HG03521 (cell line): Measurements from ENCODE around the gene TSHZ2.

Experiments
- ATAC-seq: cut with Tn5 transposase; IDR thresholded peaks from one replicate; pipeline ENCODE4 v1.9.1; 2021; ENCODE audit warnings: mild to moderate bottlenecking, moderate library complexity; ENCODE audit not compliant: unreplicated experiment

Gene TSHZ2

DNA sequence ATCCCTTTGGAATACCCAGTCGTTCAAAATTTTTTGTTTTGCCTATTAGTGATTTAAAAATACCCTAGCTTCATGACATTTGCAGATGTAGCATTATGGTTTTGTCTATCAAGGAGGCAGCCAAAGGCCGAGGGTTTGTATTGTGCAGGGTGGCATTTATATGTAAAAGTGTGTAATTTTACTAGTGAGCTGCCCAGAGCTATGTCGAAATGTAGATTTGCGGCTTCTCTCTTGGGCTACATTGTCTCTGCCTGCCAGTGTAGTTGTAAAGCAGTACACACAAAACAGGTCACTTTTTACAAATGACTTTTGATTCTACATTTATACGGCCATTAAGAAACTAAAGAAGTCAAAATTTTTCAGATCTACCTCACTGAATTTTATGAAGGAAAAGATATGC is 87.7 kb downstream of the TSHZ2 start:
- no peak for ATAC-seq

GRCh38 chr20:53061192-53062108 is 89.3 kb downstream of the TSHZ2 start:
- ATAC-seq = no peak

DNA sequence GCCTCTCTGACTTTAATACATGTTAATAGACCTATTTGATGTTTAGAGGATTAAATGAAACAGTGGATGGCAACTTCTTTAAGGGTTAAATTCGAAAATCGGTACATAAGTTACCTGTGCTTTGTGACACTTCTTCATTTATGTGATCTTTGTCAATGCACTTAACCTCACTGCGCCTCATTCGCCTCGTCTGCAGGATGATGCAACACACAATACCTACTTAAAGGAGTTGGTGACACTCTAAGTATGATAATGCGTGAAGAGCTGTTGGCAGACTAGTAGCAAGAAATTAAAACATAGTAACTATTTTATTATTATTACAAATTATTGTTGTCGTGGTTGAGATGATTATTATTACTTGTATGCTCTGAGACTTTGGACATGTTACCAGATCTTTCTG is 92.8 kb downstream of the TSHZ2 start:
- no peak for ATAC-seq

DNA sequence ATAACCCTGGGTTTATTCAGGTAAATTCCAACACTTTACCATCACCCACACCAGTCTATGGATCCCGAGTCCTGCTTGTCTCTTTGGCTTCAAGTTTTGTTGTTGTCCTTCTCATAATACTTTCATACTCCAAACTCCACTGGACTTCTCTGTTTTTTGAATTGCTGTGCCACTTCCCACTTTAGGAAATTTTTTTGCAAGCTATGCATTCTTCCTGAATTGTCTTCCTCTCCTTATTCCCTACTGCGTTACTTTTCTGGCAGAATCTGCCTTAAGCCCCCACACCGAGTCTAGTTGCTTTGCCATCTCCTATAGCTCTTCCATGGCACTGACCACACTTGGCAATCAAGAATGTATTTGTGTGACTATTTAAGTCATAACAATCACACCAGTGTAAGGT is 96.1 kb downstream of the TSHZ2 start:
- ATAC-seq = no peak

DNA sequence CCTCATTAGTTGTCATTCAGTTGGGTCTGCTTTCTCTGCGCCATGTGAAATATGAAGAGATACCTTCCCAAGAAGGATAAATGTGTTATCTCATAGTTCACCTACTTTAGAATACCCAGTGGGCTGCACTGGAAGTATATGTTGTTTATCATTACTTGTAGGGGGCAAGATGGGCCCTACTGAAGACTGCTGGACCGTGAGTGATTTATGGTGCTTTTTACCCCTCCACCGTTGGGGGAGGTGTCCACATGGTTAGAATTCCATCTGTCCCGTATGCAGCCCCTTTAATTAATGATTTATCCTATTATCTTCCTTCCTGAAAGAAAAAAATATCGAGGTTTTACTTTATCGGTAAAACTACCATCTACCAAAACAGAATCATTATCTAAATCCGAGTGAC is 97.0 kb downstream of the TSHZ2 start:
- ATAC-seq = no peak

DNA sequence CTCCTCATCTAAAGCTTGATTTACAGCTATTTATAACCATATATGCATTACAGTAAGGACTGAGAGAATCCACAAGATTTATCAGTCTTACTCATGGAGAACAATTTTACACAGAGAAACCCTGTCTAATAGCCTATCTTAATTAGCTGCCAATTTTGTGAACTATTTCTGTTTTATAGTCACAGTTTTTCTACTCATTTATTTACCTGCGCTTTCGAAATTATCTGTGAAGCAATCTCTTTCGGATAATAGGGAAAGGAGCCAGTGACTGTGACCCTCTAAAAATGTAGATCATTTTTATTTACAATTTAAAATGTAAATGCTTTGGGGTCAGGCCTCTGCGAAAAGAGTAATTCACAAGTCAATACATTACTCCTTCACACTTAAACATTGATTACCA is 98.1 kb downstream of the TSHZ2 start:
- ATAC-seq = no peak

DNA sequence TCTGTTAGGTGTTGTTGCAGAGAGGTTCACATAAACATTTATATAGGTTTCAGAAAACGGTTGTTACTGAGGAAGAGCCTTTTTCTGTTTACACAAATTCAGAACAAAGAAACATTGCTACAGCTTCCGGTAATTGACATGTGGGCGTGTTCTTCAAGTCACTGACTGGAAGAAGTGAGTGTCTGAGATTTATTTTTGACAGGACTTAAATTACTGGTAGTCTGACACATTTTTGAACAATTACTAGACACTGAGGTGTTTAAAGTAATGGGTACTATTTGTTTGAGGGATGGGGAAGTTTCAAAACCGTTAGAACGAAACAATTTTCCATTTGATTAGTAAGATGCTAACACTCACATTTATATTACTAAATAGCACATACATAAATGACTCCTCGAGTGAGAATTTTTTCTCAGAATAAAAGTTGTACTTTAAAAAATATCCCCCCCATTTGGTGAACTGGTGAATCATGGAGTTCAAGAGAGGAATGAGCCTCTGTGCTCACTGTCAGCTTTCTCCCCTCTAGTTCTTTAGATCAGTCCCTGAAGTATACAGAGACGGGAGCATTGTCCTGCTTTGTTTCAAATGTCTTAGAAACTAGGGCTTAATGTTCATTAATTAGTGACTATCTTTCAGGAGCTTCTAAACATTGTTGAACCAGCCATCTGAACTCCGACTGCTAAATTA is 98.7 kb downstream of the TSHZ2 start:
- no peak for ATAC-seq

DNA sequence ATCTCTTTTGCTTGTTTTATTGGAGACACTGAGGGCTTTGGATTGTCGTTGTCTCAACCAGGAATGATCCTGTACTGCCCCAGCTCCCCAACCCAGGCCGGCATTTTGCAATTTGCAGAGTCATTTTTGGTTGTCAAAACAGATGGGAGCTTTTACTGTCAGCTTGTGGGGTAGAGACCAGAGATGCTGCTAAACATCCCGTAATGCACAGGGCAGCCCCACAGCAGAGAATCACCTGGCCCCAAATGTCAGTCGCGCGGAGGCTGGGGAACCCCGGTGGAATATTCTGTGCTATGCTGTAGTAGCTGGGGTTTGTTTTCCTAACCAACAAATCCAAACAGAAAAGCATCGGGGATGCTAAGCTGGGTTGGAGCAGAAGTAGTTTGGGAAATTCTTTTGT is 99.7 kb downstream of the TSHZ2 start:
- no peak for ATAC-seq

DNA sequence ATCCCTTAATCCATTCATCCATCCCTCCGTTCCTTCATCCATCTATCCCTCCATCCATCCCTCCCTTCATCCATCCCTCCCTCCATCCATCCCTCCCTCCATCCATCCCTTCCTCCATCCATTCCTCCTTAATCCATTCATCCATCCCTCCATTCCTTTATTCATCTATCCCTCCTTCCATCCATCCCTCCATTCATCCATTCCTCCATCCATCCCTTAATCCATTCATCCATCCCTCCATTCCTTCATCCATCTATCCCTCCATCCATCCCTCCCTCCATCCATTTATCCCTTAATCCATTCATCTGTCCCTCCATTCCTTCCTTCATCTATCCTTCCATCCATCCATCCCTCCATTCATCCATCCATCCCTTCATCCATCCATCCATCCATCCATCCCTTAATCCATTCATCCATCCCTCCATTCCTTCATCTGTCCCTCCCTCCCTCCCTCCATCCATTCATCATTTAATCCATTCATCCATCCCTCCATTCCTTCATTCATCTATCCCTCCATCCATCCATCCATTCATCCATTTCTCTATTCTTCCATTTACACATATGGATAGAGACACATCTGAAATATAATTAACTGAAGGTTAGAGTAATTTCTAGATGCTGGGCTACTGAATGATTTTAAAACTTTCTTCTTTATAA is 100.9 kb downstream of the TSHZ2 start:
- ATAC-seq = no peak

GRCh38 chr20:53073636-53074415 is 101.7 kb downstream of the TSHZ2 start:
- ATAC-seq = no peak

GRCh38 chr20:53074811-53075314 is 102.7 kb downstream of the TSHZ2 start:
- no peak for ATAC-seq

DNA sequence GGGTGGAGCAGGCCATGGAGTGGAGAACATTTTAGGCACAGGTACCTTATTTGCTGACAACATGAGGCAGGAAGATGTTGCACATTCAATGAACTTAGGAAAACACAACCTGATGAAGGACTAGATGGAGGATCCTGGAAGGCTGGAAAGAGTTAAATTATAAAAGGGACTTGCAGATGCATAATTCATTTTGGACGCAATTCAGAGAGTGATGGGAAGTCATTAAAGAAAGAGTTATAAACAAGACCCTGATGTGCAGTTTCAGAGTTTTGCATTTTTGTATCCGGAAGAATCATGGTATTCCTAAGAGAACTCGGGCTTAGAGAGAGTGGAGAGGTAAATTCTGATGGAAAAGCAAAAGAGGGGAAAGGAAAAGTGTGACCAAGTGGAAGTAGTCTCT is 104.5 kb downstream of the TSHZ2 start:
- no peak for ATAC-seq

DNA sequence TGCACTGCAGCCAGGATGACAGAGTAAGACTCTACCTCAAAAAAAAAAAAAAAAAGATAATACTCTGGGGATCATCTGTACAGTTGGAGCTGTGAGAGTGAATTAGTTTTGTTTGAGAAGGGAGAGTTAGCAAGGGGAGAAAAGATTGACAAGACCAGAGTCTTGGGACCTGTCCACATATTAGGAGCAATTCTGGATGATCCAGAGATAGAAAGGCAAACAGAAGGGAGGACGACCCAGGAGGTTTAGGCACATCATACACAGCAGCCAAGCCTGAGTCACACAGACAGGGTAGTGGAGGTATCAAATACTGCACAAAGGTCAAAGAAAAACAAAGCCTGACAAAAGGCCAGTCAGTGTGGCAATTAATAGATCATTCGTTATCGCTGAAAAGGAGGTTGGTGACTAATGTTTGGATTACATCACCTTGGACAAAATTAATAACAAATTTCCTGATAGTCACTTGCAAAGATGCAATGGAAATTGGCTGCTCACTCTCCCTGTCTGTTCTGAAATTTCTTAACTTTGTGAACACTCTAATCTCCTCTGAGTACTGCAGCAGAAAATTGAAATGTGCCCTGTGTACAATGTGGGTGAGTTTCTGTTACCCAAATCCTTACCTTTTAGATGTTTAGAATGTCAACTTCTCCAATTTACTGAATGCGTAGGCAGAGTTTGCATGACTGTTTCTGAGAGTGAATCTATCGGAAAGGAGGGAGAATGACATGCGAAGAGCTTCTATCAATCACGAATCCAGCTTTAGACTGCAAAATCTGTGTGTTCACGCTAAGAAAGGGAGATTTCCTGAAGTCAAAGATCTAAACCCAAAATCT is 105.4 kb downstream of the TSHZ2 start:
- ATAC-seq = no peak

DNA sequence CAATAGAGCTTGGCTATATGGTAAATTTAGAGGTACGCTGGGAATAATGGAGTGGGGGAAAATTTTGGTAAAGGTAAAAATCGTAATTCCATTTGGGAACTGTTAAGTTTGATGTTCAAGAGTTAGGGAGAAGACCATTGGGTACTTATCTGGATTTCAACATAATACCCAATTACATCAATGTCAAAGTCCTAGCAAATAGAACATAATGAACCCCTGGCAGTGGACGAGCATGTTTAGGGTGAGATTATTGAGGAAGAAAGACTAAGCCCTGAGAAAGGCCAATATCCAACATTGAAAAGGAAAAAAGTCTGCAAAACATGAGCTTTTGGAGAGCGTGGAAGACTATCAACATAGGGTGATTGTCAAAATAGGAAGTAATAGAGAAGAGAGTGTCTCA is 106.6 kb downstream of the TSHZ2 start:
- ATAC-seq = no peak

DNA sequence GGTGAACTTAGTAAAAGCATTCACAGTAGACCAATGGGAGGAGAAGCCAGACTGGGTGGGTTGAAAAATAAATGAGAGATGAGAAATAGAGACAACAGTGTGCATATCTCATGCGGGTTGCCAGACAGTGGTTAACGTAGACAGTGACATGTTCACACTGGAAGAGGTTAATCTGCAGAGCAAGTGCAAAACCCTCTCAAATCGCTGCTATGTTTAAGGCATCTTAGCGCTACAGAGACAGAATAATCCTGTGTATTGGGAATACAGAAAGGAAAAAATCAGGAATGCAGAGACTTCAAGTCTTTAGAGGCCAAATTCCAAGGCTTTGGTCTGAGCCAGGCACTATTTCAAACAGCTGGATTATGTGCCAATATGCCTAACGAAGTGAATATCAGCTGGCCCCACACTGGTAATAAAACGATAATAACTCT is 107.1 kb downstream of the TSHZ2 start:
- no peak for ATAC-seq

DNA sequence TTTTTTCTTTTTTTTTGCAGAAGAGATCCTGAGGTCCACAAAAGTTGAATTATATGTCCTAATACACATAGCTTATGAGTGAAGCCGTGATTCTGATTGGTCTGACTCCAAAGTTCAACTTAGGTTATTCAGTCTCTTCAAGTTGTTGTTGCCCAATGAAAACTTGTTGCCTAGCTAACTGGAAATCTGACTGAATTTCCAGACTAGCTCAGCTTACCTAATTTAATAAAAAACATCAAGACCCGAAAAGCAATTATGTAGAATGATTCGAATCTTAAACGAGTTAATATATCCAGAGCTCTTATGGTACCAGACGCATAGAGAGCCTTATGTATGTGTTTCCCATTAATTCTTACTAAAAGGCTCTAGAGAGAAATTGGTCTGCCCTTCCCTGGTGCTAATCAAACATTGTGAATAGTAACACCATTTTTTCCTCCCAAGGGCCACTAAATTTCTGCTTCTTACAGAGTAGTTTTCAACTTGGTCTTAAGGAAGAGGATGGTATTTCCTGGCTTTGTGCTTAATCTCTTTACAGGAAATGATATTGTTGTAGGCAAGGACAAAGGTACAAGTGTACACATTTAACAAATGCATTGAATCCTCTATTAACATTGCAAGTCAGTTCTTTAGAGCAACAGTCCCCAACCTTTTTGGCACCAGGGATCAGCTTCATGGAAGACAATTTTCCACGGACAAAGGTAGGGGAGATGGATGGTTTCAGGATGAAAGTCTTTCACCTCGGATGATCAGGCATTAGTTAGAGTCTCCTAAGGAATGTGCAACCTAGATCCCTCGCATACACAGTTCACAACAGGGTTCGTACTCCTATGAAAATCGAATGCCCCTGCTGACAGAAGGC is 107.9 kb downstream of the TSHZ2 start:
- ATAC-seq = no peak

DNA sequence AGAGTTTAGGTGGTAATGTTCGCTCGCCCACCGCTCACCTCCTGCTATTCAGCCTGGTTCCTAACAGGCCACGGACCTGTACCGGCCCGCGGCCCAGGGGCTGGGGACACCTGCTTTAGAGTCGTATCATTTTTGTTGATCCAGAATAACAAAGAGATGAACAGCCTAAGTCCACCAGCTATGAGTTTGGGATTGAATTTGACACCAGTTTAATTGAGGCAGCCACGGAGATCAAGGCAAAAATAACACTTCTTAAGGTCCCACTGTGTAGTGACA is 108.5 kb downstream of the TSHZ2 start:
- no peak for ATAC-seq

- ATAC-seq = no peak
Measured at GRCh38 chr20:53080969-53081871, 109.1 kb downstream of the TSHZ2 start.
